ENCODE results near the gene COQ8A.

Gene COQ8A

DNA sequence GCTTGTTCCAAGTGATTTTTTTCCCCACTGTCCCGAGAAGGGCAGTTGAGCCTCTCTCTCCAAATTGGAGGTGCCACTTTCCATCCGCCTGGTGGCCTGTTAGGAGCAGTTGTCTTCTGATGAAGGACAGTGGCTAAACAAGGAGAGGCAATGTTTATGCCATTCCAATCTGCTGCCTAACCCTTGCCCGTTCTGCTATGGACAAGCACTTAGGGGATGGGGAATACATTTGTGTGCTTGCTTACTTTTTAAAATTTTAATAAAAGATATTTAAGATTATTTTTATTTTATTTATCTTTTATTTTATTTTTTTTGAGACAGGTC is 12.0 kb downstream of the COQ8A start:
- TF ChIP-seq YY1 (IDR thresholded peaks at IDR 0.05; ENCODE audit: low read depth): no peak
- TF ChIP-seq EP300 (IDR thresholded peaks at IDR 0.05; ENCODE audit: borderline replicate concordance): no peak
- no peak for TF ChIP-seq FOXM1 (IDR thresholded peaks at IDR 0.05; ENCODE audit: borderline replicate concordance, low read depth)
- no peak for TF ChIP-seq RAD21 (IDR thresholded peaks at IDR 0.05; ENCODE audit: low read depth)
- TF ChIP-seq TEAD4 (IDR thresholded peaks at IDR 0.05): no peak
- TF ChIP-seq REST (IDR thresholded peaks at IDR 0.05; ENCODE audit: low read depth): no peak
- no peak for TF ChIP-seq CEBPB (IDR thresholded peaks at IDR 0.05)
- no peak for TF ChIP-seq NFIC (IDR thresholded peaks at IDR 0.05)
- TF ChIP-seq, protein P1, sequence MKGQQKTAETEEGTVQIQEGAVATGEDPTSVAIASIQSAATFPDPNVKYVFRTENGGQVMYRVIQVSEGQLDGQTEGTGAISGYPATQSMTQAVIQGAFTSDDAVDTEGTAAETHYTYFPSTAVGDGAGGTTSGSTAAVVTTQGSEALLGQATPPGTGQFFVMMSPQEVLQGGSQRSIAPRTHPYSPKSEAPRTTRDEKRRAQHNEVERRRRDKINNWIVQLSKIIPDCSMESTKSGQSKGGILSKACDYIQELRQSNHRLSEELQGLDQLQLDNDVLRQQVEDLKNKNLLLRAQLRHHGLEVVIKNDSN (IDR thresholded peaks at IDR 0.05): no peak
- TF ChIP-seq ZBTB7A (IDR thresholded peaks at IDR 0.05; ENCODE audit: low read depth): no peak
- TF ChIP-seq CREB1 (IDR thresholded peaks at IDR 0.05; ENCODE audit: low read depth): no peak
- TF ChIP-seq TAF1 (IDR thresholded peaks at IDR 0.05; ENCODE audit: low read depth): no peak
- TF ChIP-seq, protein P2, sequence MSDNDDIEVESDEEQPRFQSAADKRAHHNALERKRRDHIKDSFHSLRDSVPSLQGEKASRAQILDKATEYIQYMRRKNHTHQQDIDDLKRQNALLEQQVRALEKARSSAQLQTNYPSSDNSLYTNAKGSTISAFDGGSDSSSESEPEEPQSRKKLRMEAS (IDR thresholded peaks at IDR 0.05): no peak
- no peak for TF ChIP-seq TCF12 (IDR thresholded peaks at IDR 0.05; ENCODE audit: low read depth)
- no peak for TF ChIP-seq EGR1 (IDR thresholded peaks at IDR 0.05)

DNA sequence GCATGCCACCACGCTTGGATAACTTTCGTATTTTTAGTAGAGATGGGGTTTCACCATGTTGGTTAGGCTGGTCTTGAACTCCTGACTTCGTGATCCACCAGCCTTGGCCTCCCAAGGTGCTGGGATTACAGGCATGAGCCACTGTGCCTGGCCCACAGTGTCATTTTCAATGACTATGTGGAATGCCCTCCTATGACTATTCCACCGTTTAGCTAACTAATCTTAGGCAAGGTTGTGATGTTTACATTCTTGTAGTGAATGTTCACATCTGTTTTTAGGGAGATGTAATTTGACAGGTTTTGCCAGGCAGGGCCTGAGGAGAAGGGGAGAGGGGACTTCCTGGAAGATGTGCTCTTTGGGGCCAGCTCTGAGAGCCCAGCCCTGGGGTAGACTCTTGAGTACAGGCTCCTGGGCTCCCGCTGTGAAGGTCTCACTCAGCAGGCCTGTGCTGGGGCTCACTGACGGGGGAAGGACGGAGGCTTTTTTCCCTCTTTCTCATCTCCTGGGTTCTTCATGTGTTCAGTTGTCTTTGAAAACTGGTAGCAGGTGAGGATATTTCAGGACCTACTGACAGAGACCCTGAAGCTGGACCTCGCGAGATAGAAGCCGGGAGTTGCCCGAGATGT is 13.2 kb downstream of the COQ8A start:
- TF ChIP-seq EGR1 (IDR thresholded peaks at IDR 0.05): no peak
- no peak for TF ChIP-seq CREB1 (IDR thresholded peaks at IDR 0.05; ENCODE audit: low read depth)
- TF ChIP-seq YY1 (IDR thresholded peaks at IDR 0.05; ENCODE audit: low read depth): no peak
- TF ChIP-seq FOXM1 (IDR thresholded peaks at IDR 0.05; ENCODE audit: borderline replicate concordance, low read depth): no peak
- no peak for TF ChIP-seq NFIC (IDR thresholded peaks at IDR 0.05)
- no peak for TF ChIP-seq TAF1 (IDR thresholded peaks at IDR 0.05; ENCODE audit: low read depth)
- TF ChIP-seq, protein P2 (IDR thresholded peaks at IDR 0.05): no peak
- TF ChIP-seq REST (IDR thresholded peaks at IDR 0.05; ENCODE audit: low read depth): no peak
- TF ChIP-seq EP300 (IDR thresholded peaks at IDR 0.05; ENCODE audit: borderline replicate concordance): no peak
- no peak for TF ChIP-seq CEBPB (IDR thresholded peaks at IDR 0.05)
- TF ChIP-seq TCF12 (IDR thresholded peaks at IDR 0.05; ENCODE audit: low read depth): no peak

DNA sequence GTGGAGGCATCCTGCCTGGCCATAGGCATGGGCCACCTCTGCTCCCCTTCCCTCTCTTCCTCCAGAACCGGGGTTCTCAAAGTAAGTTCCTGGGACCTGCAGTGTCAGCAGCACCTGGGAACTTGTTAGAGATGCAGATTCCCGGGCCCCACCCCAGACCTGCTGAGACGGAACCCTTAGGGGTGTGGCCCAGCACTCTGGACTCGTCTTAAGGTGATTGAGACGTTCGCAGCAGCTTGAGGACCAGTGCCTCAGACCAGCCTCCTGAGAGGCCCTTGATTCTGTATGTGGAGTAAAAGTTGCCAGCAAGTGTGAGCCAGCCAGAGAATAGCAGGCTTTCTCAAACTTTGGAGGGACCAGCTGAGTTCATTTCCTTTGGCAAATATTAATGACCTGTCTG is 14.2 kb downstream of the COQ8A start:
- no peak for TF ChIP-seq EGR1 (IDR thresholded peaks at IDR 0.05)
- no peak for TF ChIP-seq RAD21 (IDR thresholded peaks at IDR 0.05; ENCODE audit: low read depth)
- no peak for TF ChIP-seq TEAD4 (IDR thresholded peaks at IDR 0.05)
- TF ChIP-seq CREB1 (IDR thresholded peaks at IDR 0.05; ENCODE audit: low read depth): no peak
- TF ChIP-seq, protein P1 (IDR thresholded peaks at IDR 0.05): no peak
- no peak for TF ChIP-seq REST (IDR thresholded peaks at IDR 0.05; ENCODE audit: low read depth)
- no peak for TF ChIP-seq YY1 (IDR thresholded peaks at IDR 0.05; ENCODE audit: low read depth)
- TF ChIP-seq FOXM1 (IDR thresholded peaks at IDR 0.05; ENCODE audit: borderline replicate concordance, low read depth): no peak

GRCh38 chr1:226954777-226955176 is 14.7 kb downstream of the COQ8A start:
- TF ChIP-seq RAD21 (IDR thresholded peaks at IDR 0.05; ENCODE audit: low read depth): no peak
- TF ChIP-seq, protein P2 (IDR thresholded peaks at IDR 0.05): no peak
- TF ChIP-seq TCF12 (IDR thresholded peaks at IDR 0.05; ENCODE audit: low read depth): no peak
- TF ChIP-seq EGR1 (IDR thresholded peaks at IDR 0.05): no peak
- TF ChIP-seq CEBPB (IDR thresholded peaks at IDR 0.05): no peak
- no peak for TF ChIP-seq YY1 (IDR thresholded peaks at IDR 0.05; ENCODE audit: low read depth)

All from Ishikawa (cell line).